UCSD-AML1 (cell line): ENCODE results near the gene DUSP22.
"Not testable (repeated sequence)": the region's sequence is repeated elsewhere in the genome, so short reads cannot be mapped to it uniquely, and the experiment has no call there.

Experiments
- DNase-seq: peaks from one replicate; lab custom pipeline; 2025; ENCODE audit not compliant: unreplicated experiment; lab: John Stamatoyannopoulos, UW

The DUSP22 gene

GRCh38 chr6:279341-280029 is 12.8 kb upstream of the DUSP22 start:
- no peak for DNase-seq

GRCh38 chr6:280775-281468 is 11.4 kb upstream of the DUSP22 start:
- DNase-seq: no peak

- DNase-seq: no peak
These were observed 10.7 kb upstream of the DUSP22 start for GRCh38 chr6:281469-282103.

- no peak for DNase-seq
These were observed 10.0 kb upstream of the DUSP22 start for GRCh38 chr6:282177-282866.

- no peak for DNase-seq
These were observed 9.3 kb upstream of the DUSP22 start for GRCh38 chr6:282867-283416.

GRCh38 chr6:284486-284885 is 7.8 kb upstream of the DUSP22 start:
- DNase-seq: no peak

GRCh38 chr6:285030-285771 is 7.1 kb upstream of the DUSP22 start:
- no peak for DNase-seq

GRCh38 chr6:285902-286301 is 6.4 kb upstream of the DUSP22 start:
- not testable (repeated sequence) for DNase-seq

GRCh38 chr6:286681-287488 is 5.4 kb upstream of the DUSP22 start:
- DNase-seq: no peak

- DNase-seq: no peak
These were observed 4.8 kb upstream of the DUSP22 start for GRCh38 chr6:287489-287860.

- no peak for DNase-seq
These were observed 3.4 kb upstream of the DUSP22 start for GRCh38 chr6:288866-289265.

GRCh38 chr6:290111-290922 is 2.0 kb upstream of the DUSP22 start:
- no peak for DNase-seq

- no peak for DNase-seq
These were observed 1.0 kb upstream of the DUSP22 start for GRCh38 chr6:291204-291696.

- DNase-seq: no peak
These were observed 362 bp downstream of the DUSP22 start for GRCh38 chr6:292506-293192.

GRCh38 chr6:293193-294174 is 1.2 kb downstream of the DUSP22 start:
- no peak for DNase-seq

- no peak for DNase-seq
These were observed 2.6 kb downstream of the DUSP22 start for GRCh38 chr6:294656-295565.
